Lung microvascular endothelial cell (primary cell): ENCODE measurements around the gene CHL1. TPM values are rescaled to one million over a fixed set of nuclear protein-coding genes. Genes with fewer than 3 reads are reported as not detected.
"Not testable (repeated sequence)": the region's sequence is repeated elsewhere in the genome, so short reads cannot be mapped to it uniquely, and the experiment has no call there.

Source experiments
- DNase-seq, 2 donors: peaks; one replicate each; pipeline versions ENCODE4 v3.0.0 to v3.0.0-alpha.2; 2010; ENCODE audit warnings: low read depth in 2 of 2
- total RNA-seq: library from RNA; depleted of rRNA; stranded (reverse); fragments of >200 nt; gene quantifications from 2 replicates; pipeline ENCODE4 v1.2.1, GENCODE V29; 2014

The CHL1 gene
- total RNA-seq, 1 donor from 2014 or later = not detected

DNA sequence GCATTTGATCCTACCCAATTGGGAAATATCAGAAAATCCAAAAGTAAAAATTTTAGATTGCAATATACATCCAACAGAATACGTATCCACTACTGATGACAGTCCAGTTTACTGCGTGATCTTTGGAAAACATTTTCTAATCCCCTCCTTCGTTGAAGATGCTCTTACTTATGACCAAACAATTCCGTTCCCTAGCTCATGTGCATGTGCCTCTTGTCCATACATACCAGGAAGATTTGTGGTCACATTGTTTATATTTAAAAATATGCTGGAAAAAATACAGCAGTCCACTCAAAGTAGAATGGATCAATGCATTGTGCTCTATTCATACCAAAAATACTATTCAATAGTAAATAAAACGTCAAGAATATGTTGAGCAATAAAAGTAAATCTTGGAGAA is 135.3 kb downstream of the CHL1 start:
- DNase-seq = no peak

DNA sequence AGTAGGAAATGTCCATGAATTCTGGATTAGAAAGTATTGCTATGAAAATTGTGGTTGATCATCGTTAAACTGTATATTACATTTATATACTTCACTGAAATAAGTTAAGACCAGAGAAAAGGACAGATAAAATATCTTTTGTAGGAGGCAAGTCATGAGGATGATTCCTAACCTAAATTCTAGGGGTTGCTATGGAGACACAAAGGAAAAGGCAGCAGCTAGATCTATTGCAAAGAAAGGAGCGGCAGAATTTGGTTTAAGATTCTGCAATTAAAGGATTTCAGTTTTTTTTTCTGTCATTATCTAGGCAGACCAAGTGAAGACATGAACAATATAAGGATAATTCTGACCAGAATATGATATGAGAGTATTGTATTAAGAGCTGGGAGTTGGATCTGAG is 136.1 kb downstream of the CHL1 start:
- DNase-seq = no peak

DNA sequence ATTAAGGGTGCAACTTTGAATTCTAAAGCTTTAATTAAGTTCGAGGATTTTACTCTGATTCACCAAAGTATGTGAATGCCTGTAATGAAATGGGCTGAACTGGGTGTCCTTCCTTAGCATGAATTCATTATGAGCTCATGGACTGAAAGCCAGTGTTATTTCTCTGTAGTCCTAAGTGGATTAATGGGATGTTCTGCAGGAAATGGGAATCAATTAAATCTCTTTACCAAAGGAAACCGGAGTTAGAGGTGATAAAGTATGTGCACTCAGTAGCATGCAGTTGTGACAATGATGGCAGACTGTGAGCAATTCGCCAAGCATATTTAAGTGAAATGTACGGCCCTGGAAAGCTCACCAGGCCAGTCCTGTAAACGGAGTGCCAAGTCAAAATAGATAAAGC is 138.7 kb downstream of the CHL1 start:
- DNase-seq = no peak

DNA sequence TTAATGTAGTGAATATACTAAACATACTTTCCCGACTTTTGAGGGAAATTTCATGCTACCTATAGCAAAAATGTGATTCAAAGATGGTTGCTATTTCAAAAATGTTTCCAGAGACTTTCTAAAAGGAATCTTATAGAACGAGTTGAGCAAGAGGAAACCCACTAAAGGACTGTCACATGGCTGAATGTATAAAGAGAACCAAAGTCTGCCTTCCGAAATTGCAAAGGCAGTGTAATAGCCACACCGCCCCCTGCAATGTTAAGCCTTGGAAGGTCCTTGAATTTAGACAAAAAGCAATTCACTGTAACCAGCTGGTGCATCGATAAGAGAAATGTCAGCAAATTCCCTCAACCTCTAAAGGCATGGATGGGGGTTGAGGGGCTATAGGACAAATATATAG is 142.8 kb downstream of the CHL1 start:
- no peak for DNase-seq

DNA sequence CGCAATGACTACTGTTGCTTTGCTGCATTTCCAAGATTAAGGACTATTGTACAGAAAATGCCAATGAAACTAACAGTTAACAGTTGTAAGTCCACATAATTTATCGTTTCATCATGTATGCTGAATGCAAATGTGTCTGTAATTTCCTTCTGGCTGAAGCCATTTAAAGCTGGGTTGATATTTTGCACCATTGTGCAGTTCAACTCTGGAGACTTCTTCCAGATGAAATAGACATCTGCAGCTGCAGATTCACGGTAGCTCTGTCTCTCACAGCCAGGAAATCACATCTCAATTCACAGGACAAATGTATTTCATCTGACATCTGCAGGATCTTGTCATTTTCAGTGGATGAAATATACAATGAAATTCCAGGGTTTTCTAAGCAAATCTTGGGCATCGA is 145.4 kb downstream of the CHL1 start:
- DNase-seq = no peak

DNA sequence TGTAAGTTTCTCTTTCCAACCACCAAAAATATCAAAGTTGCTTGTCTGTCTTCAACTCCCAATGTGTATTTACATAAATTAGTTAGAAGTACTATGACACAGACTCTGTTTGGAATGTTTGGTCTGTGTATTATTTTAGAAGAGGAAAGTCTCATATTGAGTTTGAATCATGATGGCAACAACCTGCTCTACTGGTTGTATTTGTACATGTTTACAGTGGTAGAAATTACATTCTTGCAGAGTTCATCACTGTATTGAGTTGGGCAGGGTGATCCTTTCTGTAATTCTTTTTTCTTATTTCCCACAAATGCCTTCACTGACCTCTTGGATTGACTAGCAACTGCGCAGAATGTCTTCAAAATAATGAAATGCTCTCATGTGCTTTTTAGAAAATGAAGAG is 149.6 kb downstream of the CHL1 start:
- no peak for DNase-seq

DNA sequence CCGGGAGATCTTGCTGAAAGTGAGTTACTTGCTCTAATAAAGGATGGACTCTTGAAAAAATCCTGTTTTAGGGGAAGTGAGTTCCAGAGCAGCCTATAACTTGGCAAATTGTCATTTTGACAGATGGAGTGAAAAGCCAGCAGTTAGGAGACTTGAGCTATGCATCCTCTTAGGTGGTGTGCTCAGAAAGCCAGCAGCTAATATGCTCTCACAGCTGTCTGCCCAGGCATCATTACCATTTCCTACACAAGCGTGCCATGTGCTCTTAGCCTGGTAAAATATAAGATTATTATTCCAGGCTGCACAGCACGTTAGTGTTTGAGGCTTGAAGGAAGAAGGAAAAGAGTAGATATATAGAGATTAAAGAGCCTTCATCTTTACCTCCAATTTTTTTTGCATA is 151.0 kb downstream of the CHL1 start:
- DNase-seq = no peak

DNA sequence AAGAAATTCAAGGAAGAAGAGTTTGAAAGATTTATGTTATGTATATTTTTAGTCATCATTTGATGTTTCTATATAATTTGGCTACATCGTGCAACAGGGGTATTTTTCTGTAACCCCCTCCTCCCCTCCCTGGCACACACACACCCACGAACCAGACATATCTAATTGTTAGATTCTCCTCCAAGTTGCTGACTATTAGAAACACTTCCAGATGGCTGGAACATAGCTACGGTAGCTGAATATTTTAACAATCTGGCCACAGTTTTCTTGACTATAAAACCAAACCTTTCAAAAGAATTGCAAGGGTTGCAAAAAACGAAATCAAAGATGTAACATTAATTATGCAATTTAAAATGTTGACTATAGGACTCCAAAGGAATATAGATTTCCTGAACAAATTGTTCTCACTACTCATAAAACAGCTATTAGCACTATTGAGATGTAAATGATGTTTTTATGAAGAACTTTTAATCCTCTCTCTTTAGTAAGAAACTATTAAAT is 154.4 kb downstream of the CHL1 start:
- no peak for DNase-seq

DNA sequence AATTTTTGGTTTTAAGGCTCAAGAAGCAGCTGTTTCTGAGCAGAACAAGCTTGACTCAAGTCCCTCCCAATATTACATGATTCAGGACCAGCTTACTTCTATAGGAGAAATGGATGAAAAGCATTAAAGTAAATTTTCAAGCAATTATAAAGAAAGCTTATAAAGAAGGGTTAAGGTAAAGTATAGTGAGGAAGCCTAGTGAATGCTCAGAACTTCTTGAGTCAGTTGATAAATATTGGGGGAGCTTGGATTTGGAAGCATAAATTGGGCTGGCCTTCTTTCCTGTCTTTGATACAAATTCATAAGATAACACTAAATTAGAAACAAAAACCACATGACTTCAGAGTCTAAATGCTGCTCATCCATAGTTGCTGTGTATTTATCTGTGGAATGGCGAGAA is 156.0 kb downstream of the CHL1 start:
- no peak for DNase-seq

DNA sequence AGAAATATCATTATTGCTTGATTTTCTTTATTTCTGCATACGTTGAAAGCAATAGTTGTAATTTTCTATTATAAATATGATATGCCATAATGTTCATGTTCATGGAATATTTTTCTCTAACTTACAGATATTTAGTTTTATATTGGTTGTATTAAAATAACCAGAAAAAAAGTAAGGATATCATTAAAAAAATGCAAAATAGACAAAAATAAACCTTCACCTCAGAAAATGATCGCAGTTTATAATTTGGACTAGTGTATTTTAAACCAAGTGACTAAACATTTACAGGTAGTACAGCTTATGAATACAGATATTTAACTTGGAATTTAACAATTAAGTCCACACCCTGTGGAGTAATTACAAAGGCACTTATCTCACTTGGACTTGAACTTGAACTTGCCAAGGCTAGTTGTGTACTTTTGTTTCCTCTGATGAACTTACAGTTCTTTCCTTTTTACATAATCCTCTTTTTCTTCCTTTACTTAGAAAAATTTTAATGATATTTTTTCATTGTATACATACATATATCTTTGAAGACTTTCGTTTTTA is 156.7 kb downstream of the CHL1 start:
- no peak for DNase-seq

DNA sequence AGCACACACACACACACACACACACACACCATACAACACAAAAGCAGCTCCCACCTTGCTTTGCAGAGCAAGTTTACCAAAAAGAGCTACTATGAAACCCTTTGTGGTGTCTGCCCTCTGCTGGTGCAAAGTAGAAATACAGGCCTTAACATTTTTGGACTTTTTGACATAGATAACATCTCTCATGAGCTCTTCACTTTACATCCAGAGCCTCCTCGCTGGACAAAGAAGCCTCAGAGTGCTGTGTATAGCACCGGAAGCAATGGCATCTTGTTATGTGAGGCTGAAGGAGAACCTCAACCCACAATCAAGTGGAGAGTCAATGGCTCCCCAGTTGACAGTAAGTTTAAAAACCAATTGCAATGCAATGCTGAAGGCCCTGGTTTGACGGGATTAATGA is 157.9 kb downstream of the CHL1 start:
- DNase-seq = peak; percentile 33 to 47

DNA sequence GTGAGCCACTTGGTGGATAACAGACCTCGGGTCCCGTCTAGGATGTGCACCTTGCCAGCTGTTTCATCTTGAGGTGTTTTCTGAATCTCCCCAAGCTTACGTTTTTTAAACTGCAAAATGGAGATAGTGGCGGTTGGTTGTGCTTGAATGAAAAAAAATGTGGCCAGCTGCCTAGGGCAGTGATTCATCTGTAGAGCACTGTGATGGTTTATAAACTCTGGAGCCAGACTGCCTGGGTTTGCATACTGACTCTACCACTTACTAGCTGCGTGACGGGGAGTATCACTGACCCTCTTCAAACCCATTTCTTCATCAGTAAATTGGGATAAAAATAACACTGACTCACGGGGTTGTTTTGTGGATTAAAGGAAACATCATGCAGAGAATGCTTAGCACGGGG is 159.1 kb downstream of the CHL1 start:
- DNase-seq = no peak

DNA sequence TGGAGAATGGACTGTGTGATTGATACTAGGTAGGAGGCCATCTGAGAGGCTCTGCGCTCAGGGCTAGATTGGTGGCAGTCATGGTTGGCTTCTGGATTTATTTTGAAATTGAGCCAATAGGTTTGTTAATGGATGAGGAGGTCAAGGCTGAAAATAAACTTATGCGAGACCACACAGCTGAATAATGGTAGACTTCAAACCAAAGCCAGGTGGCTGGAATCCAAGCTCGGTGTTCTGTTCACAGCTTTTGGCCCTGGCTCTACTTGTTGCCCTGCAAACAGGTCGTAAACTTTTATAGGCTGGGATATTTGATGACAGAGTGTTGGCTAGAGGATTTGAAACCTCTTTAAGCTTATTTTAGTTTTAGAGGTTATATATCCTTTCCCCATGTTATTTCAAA is 160.4 kb downstream of the CHL1 start:
- DNase-seq = no peak

DNA sequence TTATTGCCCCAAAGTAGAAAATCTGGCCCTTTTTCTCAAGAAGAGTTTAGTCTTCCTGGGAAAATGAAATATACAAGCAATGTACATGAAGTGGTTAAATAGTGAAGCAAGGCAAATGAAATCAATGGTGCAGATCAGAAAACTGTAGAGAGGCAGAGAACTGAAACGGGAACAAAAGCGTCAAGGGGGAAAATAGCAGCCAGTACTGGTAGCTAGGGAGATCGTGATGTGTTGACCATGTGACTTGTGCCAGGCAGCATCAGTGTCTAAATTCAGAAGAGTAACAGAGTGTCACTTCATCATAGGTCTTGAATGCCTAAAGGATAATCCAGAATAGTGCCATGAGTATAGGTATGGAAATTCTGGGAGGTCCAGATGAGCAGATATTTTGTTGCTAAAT is 163.1 kb downstream of the CHL1 start:
- no peak for DNase-seq

DNA sequence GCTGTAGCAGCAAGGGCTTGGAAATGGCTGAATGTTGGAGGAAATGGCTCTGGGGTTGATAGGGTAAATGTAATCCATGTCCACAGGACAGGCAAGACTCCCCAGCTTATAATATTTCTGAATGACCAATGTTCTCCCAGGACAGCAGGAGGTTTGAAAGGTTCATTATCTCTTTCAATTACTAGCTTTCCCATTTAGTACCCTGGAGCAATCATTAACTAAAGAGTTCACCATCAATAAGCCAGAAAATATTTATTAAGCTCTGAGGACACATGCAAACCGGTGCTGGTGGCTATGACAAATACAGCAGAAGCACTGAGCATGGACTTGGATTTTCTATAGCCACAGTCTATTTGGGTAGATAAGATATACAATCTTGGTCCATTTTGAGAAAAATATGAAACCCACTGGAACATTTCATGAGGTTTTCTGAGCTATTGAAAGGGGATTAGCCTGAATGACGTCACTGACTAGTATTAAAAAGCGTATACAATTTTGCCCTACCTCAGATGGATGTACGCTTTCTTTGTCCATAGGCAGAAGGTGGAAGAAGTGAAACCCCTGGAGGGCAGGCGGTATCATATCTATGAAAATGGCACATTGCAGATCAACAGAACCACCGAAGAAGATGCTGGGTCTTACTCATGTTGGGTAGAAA is 166.2 kb downstream of the CHL1 start:
- DNase-seq = no peak

DNA sequence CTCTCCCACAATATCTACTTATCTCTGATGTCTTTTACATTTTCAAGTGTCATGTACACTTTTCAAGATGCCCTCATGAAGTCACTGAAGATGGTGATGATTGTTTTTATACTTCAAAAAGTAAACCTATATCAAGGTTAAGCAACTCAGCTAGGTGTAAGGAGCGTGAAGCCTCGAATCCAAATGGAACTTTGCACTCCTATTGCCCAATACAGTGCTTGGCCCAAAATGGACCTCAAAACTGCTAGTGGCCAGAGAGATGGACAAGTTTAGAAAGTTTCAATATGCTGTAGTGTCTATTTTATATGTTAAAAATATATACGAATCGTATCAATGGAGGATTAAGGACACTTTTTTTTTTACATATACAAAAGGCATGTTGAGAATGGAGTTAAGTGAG is 167.7 kb downstream of the CHL1 start:
- no peak for DNase-seq

DNA sequence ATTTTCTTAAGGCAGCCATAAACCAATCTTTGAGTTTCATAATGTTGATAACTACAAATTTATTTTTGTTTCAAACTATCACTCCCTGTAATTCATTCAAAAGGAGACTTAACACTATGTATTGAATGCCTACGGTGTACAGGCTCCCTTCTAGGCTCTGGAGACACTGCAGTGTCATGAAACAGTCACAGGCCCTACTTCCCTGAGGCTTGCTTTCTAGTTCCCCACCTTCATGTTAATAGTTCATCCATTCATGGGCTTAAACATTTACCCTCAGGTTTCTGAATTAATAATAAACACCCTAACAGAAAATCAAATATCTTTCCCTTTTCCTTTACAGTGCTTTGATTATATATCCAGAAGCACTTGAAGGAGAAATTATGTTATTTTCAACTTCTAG is 168.7 kb downstream of the CHL1 start:
- no peak for DNase-seq

DNA sequence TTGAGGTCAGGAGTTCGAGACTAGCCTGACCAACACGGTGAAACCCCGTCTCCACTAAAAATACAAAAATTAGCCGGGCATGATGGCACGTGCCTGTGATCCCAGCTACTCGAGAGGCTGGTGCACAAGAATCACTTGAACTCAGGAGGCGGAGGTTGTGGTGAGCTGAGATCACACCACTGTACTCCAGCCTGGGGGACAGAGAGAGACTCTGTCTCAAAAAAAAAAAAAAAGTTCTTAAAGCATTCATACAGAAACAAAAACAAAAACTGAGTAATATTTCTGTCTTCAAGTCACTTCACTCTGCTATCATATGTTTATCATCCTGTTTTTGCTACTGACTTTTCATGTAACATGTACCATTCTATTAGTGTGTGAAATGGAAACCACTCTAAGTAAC is 169.7 kb downstream of the CHL1 start:
- not testable (repeated sequence) for DNase-seq

DNA sequence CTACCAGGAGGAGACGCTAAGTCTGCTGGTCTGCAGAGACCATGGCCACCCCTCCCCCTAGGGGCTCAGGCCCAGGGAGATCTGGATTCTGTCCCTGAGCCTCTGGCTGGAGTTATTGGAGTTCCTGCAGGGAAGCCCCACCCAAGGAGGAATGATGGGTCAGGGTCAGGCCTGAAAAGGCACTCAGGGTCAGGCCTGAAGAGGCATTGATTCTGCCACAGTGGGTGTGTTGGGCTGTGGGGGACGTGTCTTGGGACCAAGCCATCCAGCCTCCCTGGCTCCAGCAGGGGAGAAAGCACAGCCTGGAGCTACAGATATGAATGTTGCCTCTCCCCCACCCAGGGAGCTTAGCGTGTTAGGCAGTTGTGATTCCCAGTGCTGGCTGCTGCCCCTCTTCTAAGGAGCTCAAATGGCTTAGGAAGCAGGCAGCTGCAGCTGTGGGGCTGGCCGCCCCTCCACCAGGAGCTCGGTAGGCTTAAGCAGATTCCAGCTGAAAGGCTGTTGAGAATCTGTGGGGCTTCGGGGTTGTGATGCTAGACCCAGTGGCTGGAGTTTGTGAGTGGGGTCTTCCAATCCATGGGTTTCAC is 176.7 kb downstream of the CHL1 start:
- DNase-seq = no peak

DNA sequence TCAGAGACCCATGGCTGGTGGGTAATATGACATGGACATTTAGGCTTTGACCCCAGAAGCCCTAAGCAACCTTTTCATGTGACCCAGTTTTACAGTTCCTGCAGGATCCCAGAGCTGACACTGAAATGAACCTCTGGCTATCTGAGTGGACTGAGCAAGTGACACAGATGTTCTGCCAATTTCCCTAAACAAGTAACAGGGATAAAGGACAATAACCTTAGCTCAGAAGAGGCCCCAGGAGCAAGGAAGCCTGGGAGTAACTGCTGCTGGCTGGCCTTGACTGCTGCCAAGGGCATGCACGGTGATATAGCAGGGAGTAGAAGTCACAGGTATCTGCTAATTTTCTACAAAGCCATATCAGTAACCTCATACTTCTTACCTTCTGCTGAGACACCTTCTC is 177.9 kb downstream of the CHL1 start:
- DNase-seq = no peak

DNA sequence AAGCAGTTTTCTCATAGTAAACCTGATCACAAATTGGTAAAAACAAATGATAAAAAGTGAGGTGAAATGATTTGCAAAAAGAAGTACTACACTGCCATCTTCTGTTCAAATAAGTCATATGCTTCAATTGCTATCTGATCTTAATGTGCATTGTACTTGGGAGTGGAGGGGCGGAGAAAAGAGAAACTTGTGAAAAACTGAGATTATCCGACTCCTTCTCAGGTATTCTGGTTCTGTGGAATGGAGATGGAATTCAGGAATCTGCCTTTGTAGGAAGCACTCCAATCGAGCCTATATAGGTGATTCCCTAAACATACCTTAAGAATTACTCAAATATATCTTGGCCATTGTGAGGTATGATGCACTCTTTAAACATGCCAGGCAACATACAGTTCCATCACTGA is 180.6 kb downstream of the CHL1 start:
- DNase-seq = peak; percentile 5 to 11

DNA sequence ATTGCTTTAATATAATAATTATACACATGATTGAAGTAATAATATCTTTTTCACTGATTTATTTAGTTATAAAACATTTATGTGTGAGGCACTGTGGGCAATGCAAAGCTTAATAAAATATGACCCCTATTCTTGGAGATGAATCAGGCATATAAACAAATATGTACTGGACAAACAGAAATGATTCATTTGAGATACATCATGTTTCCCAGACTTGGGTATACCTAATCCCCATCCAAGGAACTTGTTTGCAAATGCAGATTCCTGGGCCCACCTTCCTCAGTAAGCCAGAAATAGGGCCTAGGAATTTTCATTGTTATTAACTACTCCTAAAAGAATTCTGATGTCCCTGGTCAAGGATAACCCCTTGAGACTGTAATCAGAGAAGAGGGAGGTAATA is 184.2 kb downstream of the CHL1 start:
- no peak for DNase-seq

DNA sequence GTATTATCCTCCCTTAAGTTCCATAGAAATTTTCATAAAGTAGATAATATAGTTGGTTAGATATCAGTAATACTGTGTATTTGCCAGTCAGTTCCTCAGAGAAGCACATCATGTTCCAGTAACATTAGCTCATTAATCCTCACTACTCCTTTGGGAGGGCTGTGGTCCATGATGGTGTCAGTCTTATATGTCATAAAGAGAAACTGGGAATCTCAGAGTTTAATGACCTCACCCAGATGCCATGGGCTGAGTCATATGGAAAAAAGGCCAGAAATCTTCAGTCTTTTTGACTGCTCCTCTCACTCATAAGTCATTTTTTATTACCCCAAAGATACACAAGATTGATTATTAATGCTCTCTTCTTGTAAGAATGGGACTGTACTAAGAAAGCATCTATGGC is 188.6 kb downstream of the CHL1 start:
- DNase-seq = no peak
